Fibroblast of the aortic adventitia (primary cell): ENCODE results near the gene NAIF1. TPM values are rescaled to one million over a fixed set of nuclear protein-coding genes. Genes with fewer than 3 reads are reported as not detected.
"Not testable (repeated sequence)": the region's sequence is repeated elsewhere in the genome, so short reads cannot be mapped to it uniquely, and the experiment has no call there.

Experiments used
- DNase-seq: peaks from one replicate; pipeline ENCODE4 v3.0.0-alpha.2; 2010; ENCODE audit warnings: low read depth
- H3K4me3 ChIP-seq: 2 replicates; pipeline ENCODE4 v1.5.1; 2011; ENCODE audit warnings: low read depth, mild to moderate bottlenecking, control low read depth, low read length, moderate library complexity
- total RNA-seq: library from RNA; depleted of rRNA; stranded (reverse); fragments of >200 nt; gene quantifications from 2 replicates; pipeline ENCODE4 v1.2.3, GENCODE V29; 2012; ENCODE audit warnings: low replicate concordance
- TF ChIP-seq, protein P1 (sequence below): IDR thresholded peaks from 2 replicates; pipeline ENCODE4 v1.5.1; 2011; ENCODE audit warnings: mild to moderate bottlenecking, low read length, control low read depth, inconsistent platforms; ENCODE audit not compliant: insufficient read depth

NAIF1 gene
- total RNA-seq, 1 donor = 7.5 TPM

DNA sequence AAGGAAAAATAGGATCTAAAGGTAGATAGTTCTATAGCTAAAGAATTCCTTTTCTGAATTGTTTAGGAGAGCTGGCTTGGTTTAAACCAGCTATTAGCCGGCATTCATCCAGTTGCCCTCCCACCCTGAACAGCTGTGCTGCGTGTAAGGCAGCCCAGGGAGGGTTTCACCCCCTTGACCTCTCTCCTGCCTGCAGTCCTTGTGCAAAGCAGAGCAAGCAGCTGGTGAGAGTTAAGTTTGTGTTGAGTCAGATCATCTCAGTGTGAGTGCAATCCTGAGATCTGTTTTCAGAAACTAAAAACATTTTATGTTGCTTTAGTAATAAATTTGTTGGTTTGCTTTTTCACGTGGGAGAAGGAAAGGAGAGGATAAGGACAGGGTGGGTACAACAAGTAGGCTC, 13.9 kb upstream of the NAIF1 start:
- TF ChIP-seq, protein P1, sequence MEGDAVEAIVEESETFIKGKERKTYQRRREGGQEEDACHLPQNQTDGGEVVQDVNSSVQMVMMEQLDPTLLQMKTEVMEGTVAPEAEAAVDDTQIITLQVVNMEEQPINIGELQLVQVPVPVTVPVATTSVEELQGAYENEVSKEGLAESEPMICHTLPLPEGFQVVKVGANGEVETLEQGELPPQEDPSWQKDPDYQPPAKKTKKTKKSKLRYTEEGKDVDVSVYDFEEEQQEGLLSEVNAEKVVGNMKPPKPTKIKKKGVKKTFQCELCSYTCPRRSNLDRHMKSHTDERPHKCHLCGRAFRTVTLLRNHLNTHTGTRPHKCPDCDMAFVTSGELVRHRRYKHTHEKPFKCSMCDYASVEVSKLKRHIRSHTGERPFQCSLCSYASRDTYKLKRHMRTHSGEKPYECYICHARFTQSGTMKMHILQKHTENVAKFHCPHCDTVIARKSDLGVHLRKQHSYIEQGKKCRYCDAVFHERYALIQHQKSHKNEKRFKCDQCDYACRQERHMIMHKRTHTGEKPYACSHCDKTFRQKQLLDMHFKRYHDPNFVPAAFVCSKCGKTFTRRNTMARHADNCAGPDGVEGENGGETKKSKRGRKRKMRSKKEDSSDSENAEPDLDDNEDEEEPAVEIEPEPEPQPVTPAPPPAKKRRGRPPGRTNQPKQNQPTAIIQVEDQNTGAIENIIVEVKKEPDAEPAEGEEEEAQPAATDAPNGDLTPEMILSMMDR = no peak
- DNase-seq = peak; percentile 91
- H3K4me3 ChIP-seq = no peak overlapping the region

DNA sequence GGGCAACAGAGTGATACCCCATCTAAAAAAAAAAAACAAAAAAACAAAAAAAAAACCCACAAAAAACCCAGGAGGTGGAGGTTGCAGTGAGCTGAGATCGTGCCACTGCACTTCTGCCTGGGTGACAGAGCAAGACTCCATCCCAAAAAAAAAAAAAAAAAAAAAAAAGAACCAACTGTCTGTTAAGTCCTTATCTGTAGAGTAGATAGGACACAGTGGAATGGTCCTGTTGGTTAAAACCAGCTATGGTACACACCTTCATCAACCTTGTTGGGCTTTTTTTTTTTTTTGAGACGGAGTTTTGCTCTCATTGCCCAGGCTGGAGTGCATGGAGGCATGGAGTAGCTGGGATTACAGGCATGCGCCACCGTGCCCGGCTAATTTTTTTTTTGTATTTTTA, 13.1 kb upstream of the NAIF1 start:
- TF ChIP-seq, protein P1 = no peak
- no peak overlapping the region for H3K4me3 ChIP-seq
- no peak for DNase-seq

DNA sequence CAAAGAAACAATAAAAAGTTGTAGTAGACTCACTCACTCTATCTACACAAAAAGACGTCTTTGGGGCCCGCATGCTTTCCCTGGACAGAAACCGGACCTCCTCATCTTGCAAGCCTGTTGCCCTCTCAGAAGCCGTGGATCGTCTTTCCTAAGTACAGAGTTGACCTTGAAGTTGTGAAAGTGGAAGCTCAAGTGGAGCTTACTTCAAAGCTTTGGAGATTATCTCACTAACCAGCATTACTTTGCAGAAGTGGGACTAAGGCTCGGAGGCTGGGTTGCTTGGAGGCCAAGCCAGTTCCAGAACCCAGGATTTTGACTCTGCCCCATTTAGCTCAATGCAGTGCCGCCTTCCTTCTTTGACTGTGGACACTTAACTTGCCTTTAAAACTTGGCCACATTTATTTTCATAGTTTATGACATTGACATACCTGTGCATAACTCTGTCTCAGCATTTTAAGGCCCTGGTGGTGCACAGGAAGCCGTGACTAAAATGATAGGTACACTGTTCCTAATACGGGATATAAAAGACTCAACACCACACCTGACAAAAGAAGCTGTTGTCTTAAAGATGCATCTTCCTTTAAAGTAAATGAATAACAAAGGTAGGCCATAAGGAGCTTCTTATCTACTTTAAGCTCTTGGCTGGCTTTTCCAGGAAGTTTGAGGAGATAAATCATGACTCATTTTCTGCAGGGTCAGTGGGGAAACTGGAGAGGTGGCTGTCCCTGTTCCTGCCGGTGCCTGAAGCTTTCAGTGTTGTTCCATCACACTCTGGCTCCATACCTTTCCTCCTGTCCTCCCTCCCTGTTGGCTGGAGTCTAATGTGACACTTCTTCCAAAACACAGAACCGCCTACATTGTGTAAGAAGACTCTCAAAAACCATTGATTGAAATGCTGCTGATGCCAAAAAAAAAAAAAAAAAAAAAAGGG, 11.6 kb upstream of the NAIF1 start:
- peak; percentile 58 for DNase-seq
- no peak overlapping the region for H3K4me3 ChIP-seq

DNA sequence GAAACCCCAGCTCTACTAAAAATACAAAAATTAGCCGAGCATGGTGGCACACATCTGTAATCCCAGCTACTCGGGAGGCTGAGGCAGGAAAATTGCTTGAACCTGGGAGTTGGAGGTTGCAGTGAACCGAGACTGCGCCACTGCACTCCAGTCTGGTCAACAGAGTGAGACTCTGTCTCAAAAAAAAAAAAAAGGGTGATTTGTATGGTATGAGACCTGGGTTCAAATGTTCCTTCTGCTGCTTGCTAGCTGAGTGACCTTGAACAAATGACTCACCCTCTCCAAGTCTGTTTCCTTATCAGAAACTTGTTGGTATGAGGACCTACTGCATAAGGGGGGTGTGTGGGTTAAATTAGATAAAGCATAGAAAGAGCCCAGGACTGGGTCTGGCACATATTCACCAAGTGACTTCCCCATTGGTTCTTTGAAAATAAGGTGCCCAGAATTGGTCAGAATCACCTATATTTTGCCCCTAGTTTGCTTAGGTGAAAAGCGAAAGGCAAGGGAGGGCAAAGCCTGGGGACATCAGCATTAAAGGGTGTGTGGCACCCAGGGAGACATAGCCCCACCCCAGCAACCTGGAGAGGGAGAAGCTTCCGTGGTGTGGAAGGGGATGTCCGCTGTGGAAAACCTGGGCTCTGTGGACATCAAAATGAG, 10.9 kb upstream of the NAIF1 start:
- no peak for DNase-seq
- H3K4me3 ChIP-seq = no peak overlapping the region
- TF ChIP-seq, protein P1 = no peak

More for the DNA sequence above, 11.6 kb upstream of the NAIF1 start:
- TF ChIP-seq, protein P1 = no peak

DNA sequence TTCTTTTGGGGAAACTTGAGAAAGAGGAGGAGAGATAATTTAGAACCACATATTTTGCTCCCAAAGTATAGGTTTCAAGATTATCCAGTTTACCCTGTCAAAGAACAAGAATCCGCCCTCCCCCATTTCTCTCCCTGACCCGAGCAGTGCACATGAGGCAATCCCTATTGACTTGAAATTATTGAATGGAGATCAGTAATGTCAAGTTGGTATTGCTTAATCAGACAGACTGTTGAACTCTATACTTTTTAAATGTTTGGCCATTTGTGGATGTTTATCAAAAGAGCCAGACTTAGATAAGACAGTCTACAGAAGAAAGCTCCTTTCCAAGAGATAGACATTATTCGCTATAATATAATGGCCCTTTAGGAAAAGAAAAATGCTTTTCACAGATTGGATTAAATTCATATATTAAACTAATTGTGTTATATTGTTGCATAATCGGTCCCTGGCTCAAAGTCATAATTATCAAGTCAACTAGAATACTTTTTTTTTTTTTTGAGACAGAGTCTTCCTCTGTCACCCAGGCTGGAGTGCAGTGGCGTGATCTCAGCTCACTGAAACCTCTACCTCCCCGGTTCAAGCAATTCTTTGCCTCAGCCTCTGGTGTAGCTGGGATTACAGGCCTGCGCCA, 6.2 kb upstream of the NAIF1 start:
- TF ChIP-seq, protein P1 = no peak
- peak; percentile 58 for DNase-seq
- no peak overlapping the region for H3K4me3 ChIP-seq

DNA sequence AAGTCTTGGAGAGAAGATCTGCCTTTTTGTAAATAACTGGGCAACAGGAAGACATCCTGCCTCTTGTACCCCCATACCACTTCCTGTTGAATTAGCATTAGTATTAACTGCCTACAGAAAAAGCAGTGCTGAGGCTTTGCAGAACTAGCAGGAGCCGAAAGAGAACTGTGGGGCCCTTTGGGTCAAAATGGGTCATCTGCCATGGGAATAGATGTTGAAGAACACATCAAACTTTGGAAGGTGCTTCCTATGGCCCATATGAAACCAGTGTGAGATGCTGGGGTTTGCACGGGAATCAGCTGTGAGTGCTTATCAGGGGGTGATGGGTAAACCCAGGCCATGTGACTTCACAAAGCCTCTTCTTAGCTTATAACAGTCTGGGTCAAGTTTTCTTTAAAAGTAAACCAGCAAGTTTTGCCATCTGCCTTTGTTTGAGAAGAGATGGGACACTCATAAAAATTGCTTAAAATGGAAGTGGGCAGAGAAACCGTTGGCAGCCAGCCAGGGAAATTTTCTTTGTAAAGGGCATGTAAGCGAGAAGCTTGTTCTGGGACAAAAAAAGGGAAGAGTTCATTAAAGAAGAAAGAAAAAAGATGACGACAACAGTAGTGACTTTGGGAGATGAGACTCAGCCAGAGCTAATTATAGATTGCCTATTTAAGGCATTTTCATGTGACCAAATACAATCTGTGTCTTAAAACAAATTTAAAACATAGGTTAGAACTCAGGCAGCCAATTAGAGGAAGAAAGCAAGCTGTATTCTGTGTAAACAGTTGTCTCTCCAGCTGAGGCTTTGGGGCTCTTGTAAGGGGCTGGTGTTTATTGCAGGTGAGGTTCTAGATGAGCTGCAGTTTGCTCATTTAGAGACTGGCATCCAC, 5.3 kb upstream of the NAIF1 start:
- peak; percentile 89 for DNase-seq
- TF ChIP-seq, protein P1 = no peak
- H3K4me3 ChIP-seq = peak overlapping the region; percentile 31

DNA sequence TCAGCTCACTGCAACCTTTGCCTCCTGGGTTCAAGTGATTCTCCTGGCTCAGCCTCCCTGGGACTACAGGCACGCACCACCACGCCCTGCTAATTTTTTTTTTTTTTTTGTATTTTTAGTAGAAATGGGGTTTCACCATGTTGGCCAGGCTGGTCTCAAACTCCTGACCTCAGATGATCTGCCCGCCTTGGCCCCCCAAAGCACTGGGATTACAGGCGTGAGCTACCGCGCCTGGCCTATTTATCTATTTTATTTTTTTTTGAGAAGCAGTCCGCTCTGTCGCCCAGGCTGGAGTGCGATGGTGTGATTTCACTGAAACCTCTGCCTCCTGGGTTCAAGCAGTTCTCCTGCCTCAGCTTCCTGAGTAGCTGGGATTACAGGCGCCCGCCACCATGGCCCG, 4.4 kb upstream of the NAIF1 start:
- H3K4me3 ChIP-seq = not testable (repeated sequence)

More for the DNA sequence above, 4.4 kb upstream of the NAIF1 start:
- not testable (repeated sequence) for DNase-seq
